Measurements from ENCODE around the gene NFILZ. TPM values are rescaled to one million over a fixed set of nuclear protein-coding genes. Genes with fewer than 3 reads are reported as not detected.
A peak's percentile ranks its signal among the peaks of the same experiment; 100 is the strongest.

Gene NFILZ, protein sequence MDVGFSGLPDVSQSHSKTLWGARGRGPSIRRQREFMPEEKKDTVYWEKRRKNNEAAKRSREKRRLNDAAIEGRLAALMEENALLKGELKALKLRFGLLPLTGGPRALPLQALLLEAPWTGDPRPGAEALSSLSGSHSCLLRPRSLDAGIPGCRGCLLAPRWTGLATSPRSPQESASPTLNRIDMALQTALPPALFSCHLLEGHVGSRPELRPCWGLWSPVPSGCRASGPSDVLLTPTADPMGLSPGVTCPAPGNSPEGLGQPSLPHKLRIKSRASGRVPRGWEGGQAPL
- not detected for total RNA-seq

DNA sequence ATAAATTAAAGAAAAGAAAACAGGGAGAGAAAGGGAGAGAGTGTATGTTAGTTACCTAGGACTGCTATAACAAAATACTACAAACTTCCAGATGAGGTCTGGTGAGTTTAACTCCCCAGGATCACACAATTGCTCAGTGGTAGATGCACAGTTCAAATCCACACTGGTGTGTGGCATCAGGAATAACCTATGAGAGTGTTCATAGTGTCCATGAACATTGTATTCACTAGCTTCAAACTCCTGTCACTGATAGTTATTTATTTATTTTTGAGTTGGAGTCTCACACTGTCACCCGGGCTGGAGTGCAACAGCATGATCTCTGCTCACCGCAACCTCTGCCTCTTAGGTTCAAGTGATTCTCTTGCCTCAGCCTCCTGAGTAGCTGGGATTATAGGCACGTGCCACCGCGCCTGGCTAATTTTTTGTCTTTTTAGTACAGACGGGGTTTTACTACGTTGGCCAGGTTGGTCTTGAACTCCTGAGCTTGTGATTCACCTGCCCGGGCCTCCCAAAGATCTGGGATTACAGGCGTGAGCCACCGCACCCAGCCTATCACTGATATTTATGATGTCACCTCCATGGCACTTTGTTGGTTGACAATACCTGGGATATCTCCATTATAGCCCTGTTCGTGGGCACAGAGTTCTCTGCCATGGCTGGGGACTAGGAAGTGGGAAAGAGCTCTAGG lies at the start of gene NFILZ:
Gene NFILZ, plus strand, starts transcription at position 638 of the 688 bp plus-strand sequence. CDS start 46,133 bp downstream, outside the sequence.
- no peak for DNase-seq

DNA sequence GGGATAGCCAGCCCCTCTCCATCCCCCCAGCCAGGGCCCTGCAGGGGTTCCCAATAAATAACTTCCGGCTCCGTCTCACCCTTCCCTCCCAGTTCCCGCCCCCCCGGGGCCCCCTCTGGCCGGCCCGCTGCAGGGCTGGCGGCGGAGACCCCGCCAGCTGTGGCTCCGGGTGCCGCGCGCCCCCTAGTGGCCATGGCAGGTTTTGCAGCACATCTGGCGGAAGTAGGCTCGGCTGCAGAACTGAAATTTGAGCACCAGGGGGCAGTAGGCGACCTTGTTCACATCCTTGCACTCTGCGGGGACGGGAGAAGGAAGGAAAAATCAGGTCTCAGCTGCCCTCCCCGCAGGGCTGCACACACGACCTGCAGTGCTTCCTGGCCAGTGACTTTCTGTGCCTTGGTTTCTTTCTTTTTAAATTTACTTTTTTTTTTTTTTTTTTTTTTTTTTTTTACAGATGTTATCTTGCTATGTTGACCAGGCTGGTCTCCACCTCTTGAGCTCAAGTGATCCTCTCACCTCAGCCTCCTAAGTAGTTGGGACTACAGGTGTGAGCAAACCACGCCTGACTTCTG lies 49.6 kb upstream of the NFILZ start:
- peak; percentile 21 for DNase-seq

DNA sequence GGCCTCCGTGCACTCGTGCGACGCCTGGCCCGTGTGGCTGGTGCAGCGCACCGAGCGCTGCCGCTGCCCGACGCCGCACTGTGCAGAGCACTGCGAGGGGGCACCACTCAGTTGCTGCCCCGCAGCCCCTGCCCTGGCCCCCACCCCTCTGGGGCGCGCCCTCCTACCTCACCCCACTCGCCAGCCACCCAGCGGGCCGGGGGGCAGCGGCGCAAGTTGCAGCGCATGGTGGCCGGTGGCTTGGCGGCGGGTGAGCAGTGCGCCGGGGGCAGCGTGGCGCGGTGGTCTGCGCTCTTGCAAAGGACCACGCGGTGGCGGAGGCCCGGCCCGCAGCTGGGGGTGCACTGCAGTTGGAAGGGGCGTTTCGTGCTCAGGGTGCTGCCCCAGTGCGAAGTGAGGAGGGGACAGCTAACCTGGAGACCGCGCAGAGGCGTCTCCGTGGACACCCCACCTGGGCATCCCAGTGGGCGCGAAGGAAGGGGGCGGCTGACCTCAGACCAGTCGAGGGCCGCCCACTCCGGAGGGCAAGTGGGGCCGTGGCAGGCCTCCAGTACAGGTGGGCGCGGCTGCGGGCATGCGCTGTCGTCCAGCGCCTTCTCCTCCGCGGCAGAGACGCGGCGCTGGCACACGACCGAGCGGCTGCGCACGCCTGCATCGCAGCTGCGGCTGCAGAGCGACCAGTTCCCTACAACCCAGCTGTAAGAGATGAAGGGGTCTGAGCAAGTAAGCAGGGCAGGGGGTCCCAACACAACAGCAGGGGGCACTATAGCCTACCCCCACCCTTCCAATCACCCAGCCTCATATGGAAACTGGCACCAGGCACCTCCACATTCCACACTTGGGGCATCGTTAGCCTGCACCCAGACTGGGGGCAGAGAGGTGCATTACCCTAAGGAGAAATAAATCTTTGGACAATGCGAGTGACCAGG lies 45.2 kb upstream of the NFILZ start:
- DNase-seq = no peak

DNA sequence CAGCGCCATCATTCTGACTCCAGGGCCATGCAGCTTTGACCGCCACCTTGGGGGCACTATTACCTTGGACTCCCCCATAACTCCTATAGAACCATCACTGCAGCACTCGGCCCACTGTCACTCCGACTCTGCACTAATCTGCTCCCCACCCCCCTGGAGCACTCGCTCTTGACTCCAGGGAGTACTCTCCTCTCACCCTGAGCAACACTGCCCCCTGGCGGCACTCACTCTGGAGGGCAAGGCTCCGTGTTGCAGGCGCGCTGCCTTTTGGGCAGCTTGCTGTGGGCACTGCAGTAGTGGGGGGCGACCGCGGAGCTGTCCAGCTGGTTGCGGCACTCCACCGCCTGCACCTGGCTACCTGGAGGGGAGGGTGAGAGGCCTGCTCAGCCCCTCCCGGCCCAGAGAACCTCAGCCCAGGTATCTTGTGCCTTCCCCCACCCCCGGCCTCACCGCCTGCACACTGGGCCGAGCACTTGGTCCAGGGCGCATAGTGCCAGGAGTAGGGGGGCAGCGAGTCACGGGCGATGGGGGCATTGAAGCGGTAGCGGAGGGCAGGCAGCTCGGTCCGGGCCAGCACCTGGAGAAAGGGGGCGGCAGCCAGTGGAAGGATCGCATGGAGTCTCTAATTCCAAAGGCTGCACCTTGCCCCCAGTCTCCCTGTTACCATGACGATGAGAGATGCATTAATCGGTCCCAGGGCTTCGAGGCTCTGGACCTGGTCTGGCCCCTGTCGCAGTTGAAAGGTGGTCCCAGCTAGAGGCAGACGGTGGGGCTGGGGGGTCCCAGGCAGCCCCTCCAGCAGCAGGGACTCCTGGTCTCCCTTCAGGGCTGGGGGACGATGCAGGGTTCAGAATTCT lies 44.3 kb upstream of the NFILZ start:
- DNase-seq = no peak

DNA sequence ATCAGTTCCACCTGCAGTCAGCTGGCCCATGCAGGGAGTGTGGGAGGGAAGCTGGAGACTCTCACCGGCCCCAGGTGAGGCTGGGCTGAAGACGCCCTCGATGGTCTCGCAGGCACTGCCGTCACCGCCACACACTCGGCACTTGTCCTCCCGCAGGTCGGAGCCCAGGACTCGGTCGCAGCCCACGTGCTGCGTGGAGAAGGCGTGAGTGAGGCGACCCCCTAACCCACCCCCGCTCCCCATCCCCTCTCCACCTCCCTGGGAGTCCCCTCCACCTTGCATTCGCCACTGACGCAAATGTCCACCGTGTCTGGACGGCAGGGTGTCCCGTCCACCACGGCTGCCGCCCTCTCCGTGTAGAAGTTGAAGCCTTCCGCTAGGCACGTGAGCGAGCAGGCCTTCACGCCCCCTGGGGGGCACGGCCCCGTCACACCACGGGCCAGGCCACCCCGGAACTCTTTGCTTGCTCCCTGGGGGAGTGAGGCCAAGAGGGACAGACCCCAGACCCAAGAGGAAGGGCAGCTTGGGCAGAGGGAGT lies 41.2 kb upstream of the NFILZ start:
- DNase-seq = no peak

DNA sequence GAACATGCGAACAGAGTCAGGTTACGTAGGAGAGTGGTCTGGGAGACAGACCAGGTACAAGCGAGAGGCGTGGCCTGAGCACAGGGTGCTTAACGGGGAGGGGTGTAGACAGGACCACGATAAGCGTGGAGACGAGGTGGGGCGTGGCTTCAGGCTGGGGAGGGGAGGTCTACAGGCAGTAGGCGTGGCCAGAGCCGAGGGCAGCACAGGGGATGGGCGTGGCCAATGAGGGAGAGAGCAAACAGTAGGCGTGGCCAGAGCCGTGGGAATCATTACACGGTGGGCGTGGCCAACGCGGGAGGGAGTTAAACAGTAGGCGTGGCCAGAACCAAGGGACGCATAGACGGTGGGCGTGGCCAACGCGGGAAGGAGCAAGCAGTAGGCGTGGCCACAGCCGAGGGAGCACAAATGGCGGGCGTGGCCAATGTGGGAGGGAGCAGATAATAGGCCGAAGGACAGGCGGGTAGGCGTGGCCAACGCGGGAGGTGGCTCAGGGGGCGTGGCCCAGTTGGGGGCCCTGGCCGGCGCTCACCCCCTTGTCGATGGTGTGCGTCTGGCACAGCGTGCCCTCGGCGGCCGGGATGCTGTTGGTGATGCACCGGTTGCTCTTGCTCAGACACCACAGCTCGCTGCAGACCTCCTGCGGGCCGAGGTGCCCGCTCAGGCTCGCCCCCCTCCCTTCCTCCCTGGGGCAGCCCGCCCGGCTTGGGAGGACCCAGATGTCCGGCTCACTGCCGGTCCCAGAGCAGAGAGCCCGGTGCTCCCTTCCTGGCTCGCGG lies 38.0 kb upstream of the NFILZ start:
- peak; percentile 79 for DNase-seq

- no peak for DNase-seq
Measured at GRCh38 chr19:8593931-8594330, 36.5 kb upstream of the NFILZ start.

DNA sequence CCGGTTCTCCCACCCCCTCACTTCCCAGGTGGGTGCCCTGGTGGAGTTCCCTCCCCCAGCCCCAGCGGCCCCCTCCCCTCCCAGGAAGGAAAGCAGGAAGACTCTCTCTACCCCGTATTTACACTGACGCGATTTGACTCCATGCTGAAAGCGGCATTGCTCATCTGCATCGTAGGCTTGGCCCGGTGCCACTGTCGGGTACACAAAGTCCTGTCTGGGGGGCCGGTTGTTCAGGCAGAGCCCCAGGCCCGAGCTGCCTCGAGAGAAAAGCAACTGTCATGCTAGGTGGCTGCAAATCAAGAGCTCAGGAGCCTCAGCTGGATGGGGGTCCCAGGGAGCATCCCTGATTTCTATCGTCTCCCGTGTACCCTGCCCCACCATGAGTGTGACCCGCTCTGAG lies 34.8 kb upstream of the NFILZ start:
- DNase-seq = no peak

DNA sequence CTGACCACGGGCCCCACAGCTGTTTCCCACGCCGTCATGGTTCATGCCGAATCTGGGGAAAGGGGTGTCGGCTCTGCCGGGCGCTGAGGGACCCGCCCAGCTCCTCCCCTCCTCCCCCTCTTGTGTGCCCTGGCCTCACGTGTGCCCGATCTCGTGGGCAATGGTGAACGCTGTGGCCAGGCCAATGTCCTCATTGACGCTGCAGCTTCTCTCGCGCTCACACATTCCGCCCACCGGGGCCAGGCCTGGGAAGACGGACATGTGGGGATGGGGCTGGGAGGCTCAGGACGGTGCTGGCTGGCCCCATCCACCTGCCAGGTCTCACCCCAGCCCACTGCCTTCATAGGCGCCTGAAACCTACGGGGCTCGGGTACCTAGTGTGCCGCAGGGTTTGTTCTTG lies 34.3 kb upstream of the NFILZ start:
- no peak for DNase-seq

DNA sequence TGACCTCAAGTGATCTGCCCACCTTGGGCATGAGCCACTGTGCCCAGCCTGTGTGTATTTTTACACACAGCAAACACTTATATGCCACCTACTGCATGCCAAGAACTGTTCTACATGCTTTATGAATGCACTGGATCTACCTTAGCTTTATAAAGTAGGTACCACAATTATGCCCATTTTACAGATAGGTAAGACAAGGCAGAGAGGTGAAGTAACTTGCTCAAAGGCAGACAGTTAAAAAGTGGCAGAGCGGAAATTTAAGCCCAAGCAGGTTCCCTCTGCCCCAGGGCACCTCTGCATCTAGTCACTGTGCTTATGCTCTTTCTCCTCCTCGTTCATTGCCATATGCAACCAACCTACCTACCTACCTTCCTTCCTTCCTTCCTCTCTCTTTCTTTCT lies 30.4 kb upstream of the NFILZ start:
- DNase-seq = no peak

- DNase-seq = no peak
Measured at GRCh38 chr19:8600816-8601215, 29.6 kb upstream of the NFILZ start.

DNA sequence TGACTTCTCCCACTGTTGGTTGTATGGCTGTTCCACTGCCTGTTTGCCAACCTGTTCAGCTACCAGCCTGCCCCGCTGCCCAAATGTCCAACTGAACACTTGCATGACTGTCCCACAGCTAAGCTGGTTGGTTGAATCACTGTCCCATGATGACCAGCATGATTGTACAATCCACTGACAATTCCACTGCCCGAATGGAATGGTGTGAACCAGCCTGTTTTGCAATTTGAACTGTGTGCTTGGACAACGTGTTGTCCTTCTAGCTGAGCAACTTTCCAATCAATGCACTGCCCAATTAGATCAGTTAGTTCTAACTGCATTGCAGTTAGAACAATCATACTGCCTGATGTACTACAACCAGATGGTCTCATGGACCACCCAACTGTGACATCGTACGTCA lies 28.6 kb upstream of the NFILZ start:
- no peak for DNase-seq

- DNase-seq = no peak
Measured at GRCh38 chr19:8605514-8605913, 24.9 kb upstream of the NFILZ start.

GRCh38 chr19:8607386-8607785 lies 23.0 kb upstream of the NFILZ start:
- no peak for DNase-seq

DNA sequence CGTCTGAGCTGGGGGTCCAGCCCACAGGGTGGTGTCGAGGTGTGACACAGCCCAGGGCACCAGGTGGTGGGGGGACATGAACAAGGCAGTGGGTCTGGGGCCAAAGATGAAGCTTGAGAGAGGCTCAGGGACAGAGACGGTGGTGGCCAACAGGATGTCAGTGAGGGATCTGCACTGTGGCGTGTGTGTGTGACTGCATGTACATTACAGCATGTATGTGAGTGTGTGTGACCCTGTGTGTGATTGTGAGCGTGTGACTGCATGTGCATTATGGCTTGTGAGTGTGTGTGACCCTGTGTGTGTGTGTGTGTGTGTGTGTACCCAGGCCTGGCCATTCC lies 21.5 kb upstream of the NFILZ start:
- DNase-seq = no peak

DNA sequence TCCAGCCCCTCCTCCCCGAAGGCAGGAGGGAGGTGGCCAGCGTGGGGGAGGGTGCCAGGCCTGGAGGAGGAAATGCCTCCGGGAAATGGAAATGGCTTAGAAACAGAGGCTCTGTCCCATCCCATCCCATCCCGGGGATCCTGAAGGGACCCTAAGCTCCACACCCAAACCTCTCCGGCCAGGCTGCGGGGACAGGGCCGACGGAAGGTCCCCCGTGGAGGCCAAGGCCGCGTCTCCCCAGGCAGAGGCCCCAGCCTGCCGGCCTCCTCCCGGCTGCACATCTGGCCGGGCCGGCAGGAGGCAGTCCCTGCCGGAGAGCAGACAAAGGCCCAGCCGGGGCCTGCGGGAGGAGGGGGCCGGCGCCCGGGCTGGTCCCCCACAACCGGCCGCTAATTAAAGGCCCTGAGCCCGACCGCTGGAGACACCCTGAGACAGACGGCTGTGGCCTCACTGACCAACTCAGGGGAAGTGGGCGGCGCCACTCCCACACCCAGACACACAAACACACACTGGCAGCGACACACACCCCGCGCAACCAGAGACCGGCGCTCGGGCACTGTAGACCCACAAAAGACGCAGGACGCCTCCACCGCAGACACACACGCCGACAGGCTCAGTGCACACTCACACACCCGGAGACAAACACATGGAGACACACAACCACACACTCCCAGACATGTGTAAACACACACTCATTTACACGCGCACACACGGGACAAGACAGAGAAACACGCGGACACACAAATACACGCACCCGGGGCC lies 21.0 kb upstream of the NFILZ start:
- peak; percentile 46 for DNase-seq

- DNase-seq = no peak
Measured at GRCh38 chr19:8610041-8610935, 20.1 kb upstream of the NFILZ start, which contains the start of gene ADAMTS10. TSS of gene ADAMTS10 (minus strand) at chr19:8610715. CDS start at chr19:8605710, 5,005 bp downstream.

- DNase-seq = no peak
Measured at GRCh38 chr19:8610936-8611300, 19.5 kb upstream of the NFILZ start.

DNA sequence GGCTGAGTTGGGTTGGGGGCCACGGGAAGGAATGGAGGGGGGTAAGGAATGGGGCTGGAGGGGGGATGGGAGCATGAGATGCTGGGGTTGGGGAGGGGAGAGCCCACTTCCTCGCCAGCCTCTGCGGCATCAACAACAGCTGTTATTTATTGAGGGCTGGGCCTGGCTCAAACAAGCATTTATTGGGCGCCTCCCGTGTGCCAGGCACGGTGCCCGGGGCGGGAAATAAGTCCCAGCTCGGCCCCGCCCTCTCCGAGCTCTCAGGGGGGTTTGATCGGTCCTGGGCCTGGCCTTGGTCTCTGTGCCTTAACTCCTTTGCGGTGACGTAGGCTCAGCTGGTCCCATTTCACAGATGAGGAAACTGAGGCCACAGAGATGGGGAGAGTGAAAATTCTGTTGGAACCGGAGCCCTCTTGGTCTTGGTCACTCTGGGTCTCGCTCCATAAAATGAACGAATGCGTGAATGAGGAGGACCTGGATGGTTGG lies 19.0 kb upstream of the NFILZ start:
- DNase-seq = no peak

Measured in occipital lobe (tissue), 2 donors.